GM12878 (cell line): Measurements from ENCODE around the gene ADAMTS6. TPM values are rescaled to one million over a fixed set of nuclear protein-coding genes. Genes with fewer than 3 reads are reported as not detected.

ENCODE experiments used
- ATAC-seq: fragments of 200-7000 bp; cut with Tn5 transposase; 3 replicates; pipeline ENCODE4 v1.9.1; 2020; ENCODE audit warnings: mild to moderate bottlenecking, moderate library complexity
- BruUV-seq: library from RNA; stranded (reverse); fragments of 400-500 nt; replicated peaks from 2 replicates; lab custom pipeline; 2021; lab: Mats Ljungman, UMichigan
- CTCF ChIA-PET: fragments of 300-600 bp; sonication (Branson Sonifier 250); formaldehyde crosslinking; extraction: SDS; loops from one replicate; lab custom pipeline; 2021; ENCODE audit warnings: inconsistent platforms; lab: Yijun Ruan, JAX
- POLR2A ChIA-PET: fragments of 350-600 bp; formaldehyde crosslinking; extraction: SDS; loops from one replicate; lab custom pipeline; 2021; ENCODE audit warnings: inconsistent platforms; lab: Charles Lee
- RAD21 ChIA-PET: fragments of 300-600 bp; sonication (Branson Sonifier 250); formaldehyde crosslinking; loops from one replicate; lab custom pipeline; 2023; ENCODE audit warnings: antibody characterized with exemption; ENCODE audit not compliant: unreplicated experiment; lab: Charles Lee
- SMC1A ChIA-PET: fragments of 300-600 bp; sonication (Branson Sonifier 250); formaldehyde crosslinking; loops from one replicate; lab custom pipeline; 2023; ENCODE audit not compliant: unreplicated experiment, uncharacterized antibody; lab: Charles Lee
- DNase-seq: peaks from one replicate; pipeline ENCODE4 v3.0.0-alpha.2; 2011; ENCODE audit warnings: low read depth, low spot score
- FAIRE-seq: peaks from 3 replicates; lab custom pipeline; 2011; peaks lifted over from hg19 to GRCh38; lab: Jason Lieb, UNC
- H2AFZ ChIP-seq: 2 replicates; pipeline ENCODE4 v1.6.0; 2011; ENCODE audit warnings: low read depth, low read length, control low read depth; ENCODE audit not compliant: control insufficient read depth
- H3K27ac ChIP-seq: 2 replicates; pipeline ENCODE4 v1.5.1; 2011; ENCODE audit warnings: control low read depth; ENCODE audit not compliant: control insufficient read depth, insufficient read depth
- H3K27me3 ChIP-seq, 2 experiments: replicated peaks in 1 of 2; 2 replicates each; pipeline versions ENCODE4 v1.6.0 to v1.6.1; 2011; ENCODE audit warnings: low read length in 1 of 2; ENCODE audit not compliant: control insufficient read depth in 2 of 2, insufficient read depth in 2 of 2
- H3K36me3 ChIP-seq, 2 experiments: 2 replicates each; pipeline ENCODE4 v1.5.1; 2011; ENCODE audit warnings: low read length in 1 of 2; ENCODE audit not compliant: control insufficient read depth in 2 of 2, insufficient read depth in 2 of 2
- H3K4me1 ChIP-seq: 2 replicates; pipeline ENCODE4 v1.6.1; 2011; ENCODE audit warnings: mild to moderate bottlenecking, low read length, moderate library complexity, mixed read lengths; ENCODE audit not compliant: control insufficient read depth, insufficient read depth
- H3K4me2 ChIP-seq: 2 replicates; pipeline ENCODE4 v1.6.0; 2011; ENCODE audit warnings: control low read depth; ENCODE audit not compliant: control insufficient read depth, insufficient read depth
- H3K4me3 ChIP-seq: fragments of 200-600 bp; sonication (generic); 2 replicates; pipeline ENCODE4 v1.5.1; 2016
- H3K79me2 ChIP-seq: 2 replicates; pipeline ENCODE4 v1.6.0; 2011; ENCODE audit warnings: low read length; ENCODE audit not compliant: control insufficient read depth, insufficient read depth
- H3K9ac ChIP-seq: 2 replicates; pipeline ENCODE4 v1.8.0; 2011; ENCODE audit warnings: low read length, control low read depth, mixed read lengths; ENCODE audit not compliant: control insufficient read depth, insufficient read depth
- H3K9me3 ChIP-seq: replicated peaks from 3 replicates; pipeline ENCODE4 v1.5.1; 2011; ENCODE audit warnings: mild to moderate bottlenecking, low read length; ENCODE audit not compliant: control insufficient read depth, insufficient read depth
- H4K20me1 ChIP-seq: 2 replicates; pipeline ENCODE4 v1.6.0; 2011; ENCODE audit not compliant: control insufficient read depth, insufficient read depth
- BRCA1 ChIP-seq: IDR thresholded peaks from 2 replicates; pipeline ENCODE4 v1.6.1; 2011; ENCODE audit warnings: low read depth, low read length, improper control_type of control experiment
- HDAC6 ChIP-seq: fragments of 200-600 bp; sonication (generic); IDR thresholded peaks from one replicate; pipeline ENCODE4 v1.8.0; 2017; ENCODE audit warnings: antibody characterized with exemption; ENCODE audit not compliant: unreplicated experiment
- SIX5 ChIP-seq: IDR thresholded peaks from 2 replicates; pipeline ENCODE4 v1.6.1; 2011; ENCODE audit warnings: mild to moderate bottlenecking, low read depth, low read length, moderate library complexity; ENCODE audit not compliant: severe bottlenecking
- WGBS: methylation state at CpG from one replicate; pipeline ENCODE4 v1.1.6; 2016; ENCODE audit warnings: low lambda C conversion rate; ENCODE audit not compliant: insufficient replicate concordance, insufficient coverage; ENCODE audit errors: missing lambda C conversion rate; 5-methylcytosine and 5-hydroxymethylcytosine counted together
- in situ Hi-C: fragments of 300-500 bp; cut with MboI; formaldehyde crosslinking; loops from 9 replicates; pipeline ENCODE4 v1.14.3; 2018; ENCODE audit warnings: mixed read lengths
- intact Hi-C: fragments of 100-400 bp; cut with micrococcal nuclease; formaldehyde crosslinking; loops from one replicate; pipeline ENCODE4 v1.14.2; 2022; ENCODE audit not compliant: unreplicated experiment
- polyA plus RNA-seq, 11 experiments: library from polyadenylated mRNA; depleted of rRNA in 4 of 11; unstranded in 6 of 11; stranded (reverse) in 5 of 11; fragments of >200 nt; fragmentation: Nextera tagmentation in 4 of 11; fragmentation: Illumina TruSeq in 1 of 11; extraction: Ambion mirVana in 4 of 11; extraction: Trizol in 1 of 11; gene quantifications; 1 replicate in 1 of 11; 2 replicates in 10 of 11; pipeline versions ENCODE4 v1.2.1 to v1.2.3, GENCODE V29; 2011 to 2016; ENCODE audit warnings: inconsistent platforms in 2 of 11, missing spikeins in 2 of 11, low read depth in 1 of 11
- total RNA-seq, 4 experiments: library from RNA; depleted of rRNA in 3 of 4; stranded (reverse); fragments of >200 nt in 3 of 4; fragmentation: Illumina TruSeq in 1 of 4; extraction: Trizol in 1 of 4; gene quantifications; 2 replicates each; pipeline versions ENCODE4 v1.2.1 to v1.2.3, GENCODE V29; 2013 to 2021
- TF ChIP-seq, protein P1 (sequence below): fragments of 450-650 bp; IDR thresholded peaks from 2 replicates; pipeline ENCODE4 v1.6.1; 2014; ENCODE audit warnings: mild to moderate bottlenecking
- TF ChIP-seq, protein P2 (sequence below): fragments of 450-650 bp; IDR thresholded peaks from 2 replicates; pipeline ENCODE4 v1.6.1; 2017; ENCODE audit warnings: low read depth, mild to moderate bottlenecking, moderate library complexity

The ADAMTS6 gene
- total and polyA plus RNA-seq, 10 of the 15 experiments (the other 5 are each of a cell fraction or from before 2014, with no cell fraction given): 1.1 to 12.3 (median 6.5) TPM

DNA sequence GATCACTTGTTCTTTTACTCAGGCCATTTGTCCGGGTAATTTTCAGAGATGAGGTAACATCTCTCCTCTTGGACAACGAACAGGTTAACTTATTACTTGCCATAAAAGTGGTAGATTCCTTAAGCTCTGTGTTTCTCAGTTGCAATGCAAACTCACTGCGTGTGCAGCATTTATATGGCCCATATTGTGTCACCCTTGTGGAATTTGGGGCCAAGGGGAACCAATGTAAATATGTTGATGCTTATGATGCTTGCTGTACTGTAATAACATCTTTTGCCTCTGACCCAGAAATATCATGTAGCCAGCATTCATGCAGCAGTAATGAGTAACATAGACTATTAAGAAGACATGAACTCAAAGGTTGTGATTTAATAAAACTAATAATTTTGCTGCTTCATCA is 175.8 kb downstream of the ADAMTS6 start:
- RAD21 ChIA-PET: interaction anchor here (0.6 kb wide), 1 partner anchor 175 kb away, joined by 3 read pairs; no protein-coding TSS in a partner anchor
- in situ Hi-C loops: no loop called here
- Histone ChIP-seq H3K36me3 (no peaks in the 10 kb centered on the region), H3K4me1 (no peaks in the 10 kb centered on the region), H3K4me2 (no peak overlapping the region), H3K9ac (no peak overlapping the region), H3K27me3 (no peaks in the 10 kb centered on the region), H3K27ac (no peak overlapping the region), H2AFZ (no peak overlapping the region), H3K9me3 (no peaks in the 10 kb centered on the region), H3K79me2 (no peaks in the 10 kb centered on the region), H3K4me3 (no peak overlapping the region), H4K20me1 (no peaks in the 10 kb centered on the region)
- DNase-seq: no peak
- POLR2A ChIA-PET: no interaction called here
- no peak for TF ChIP-seq SIX5
- TF ChIP-seq HDAC6: no peak
- TF ChIP-seq BRCA1: no peak
- TF ChIP-seq, protein P1, sequence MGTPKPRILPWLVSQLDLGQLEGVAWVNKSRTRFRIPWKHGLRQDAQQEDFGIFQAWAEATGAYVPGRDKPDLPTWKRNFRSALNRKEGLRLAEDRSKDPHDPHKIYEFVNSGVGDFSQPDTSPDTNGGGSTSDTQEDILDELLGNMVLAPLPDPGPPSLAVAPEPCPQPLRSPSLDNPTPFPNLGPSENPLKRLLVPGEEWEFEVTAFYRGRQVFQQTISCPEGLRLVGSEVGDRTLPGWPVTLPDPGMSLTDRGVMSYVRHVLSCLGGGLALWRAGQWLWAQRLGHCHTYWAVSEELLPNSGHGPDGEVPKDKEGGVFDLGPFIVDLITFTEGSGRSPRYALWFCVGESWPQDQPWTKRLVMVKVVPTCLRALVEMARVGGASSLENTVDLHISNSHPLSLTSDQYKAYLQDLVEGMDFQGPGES: no peak
- TF ChIP-seq, protein P2, sequence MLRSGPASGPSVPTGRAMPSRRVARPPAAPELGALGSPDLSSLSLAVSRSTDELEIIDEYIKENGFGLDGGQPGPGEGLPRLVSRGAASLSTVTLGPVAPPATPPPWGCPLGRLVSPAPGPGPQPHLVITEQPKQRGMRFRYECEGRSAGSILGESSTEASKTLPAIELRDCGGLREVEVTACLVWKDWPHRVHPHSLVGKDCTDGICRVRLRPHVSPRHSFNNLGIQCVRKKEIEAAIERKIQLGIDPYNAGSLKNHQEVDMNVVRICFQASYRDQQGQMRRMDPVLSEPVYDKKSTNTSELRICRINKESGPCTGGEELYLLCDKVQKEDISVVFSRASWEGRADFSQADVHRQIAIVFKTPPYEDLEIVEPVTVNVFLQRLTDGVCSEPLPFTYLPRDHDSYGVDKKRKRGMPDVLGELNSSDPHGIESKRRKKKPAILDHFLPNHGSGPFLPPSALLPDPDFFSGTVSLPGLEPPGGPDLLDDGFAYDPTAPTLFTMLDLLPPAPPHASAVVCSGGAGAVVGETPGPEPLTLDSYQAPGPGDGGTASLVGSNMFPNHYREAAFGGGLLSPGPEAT: no peak
- 38% methylated on average over 3 of the region's 3 CpGs for WGBS
- intact Hi-C loops: no loop called here
- no TSS peak for BruUV-seq
- CTCF ChIA-PET: no interaction called here
- SMC1A ChIA-PET: no interaction called here
- FAIRE-seq: no peak
- no peak for ATAC-seq
